Hepatocyte (in vitro differentiated cells): ENCODE results near the gene ZNF26.

Experiments
- CTCF ChIP-seq: fragments of 200-600 bp; sonication (generic); IDR thresholded peaks from 2 replicates; pipeline ENCODE4 v1.5.1; 2016; ENCODE audit warnings: antibody characterized with exemption, mild to moderate bottlenecking; ENCODE audit not compliant: poor library complexity
- EZH2 ChIP-seq: fragments of 200-600 bp; sonication (generic); IDR thresholded peaks from 2 replicates; pipeline ENCODE4 v1.6.1; 2016; ENCODE audit warnings: antibody characterized with exemption, mild to moderate bottlenecking, borderline replicate concordance

GRCh38 chr12:132941336-132941954, 44.7 kb upstream of the ZNF26 start:
- TF ChIP-seq EZH2 (no peak), CTCF (no peak)
